Ovary (tissue), 3 donors: ENCODE results near the gene EXOG.

Experiments
- EP300 ChIP-seq: sonication (generic); formaldehyde crosslinking; IDR thresholded peaks from one replicate; pipeline ENCODE4 v1.6.1; 2017; ENCODE audit warnings: antibody characterized with exemption
- POLR2A ChIP-seq: fragments of 450-650 bp; IDR thresholded peaks from one replicate; pipeline ENCODE4 v1.6.1; 2017; ENCODE audit warnings: antibody characterized with exemption, mild to moderate bottlenecking, moderate library complexity
- TF ChIP-seq, protein P1 (sequence below), 3 donors: fragments of 450-650 bp in 2 of 3; fragments of 200-600 bp in 1 of 3; IDR thresholded peaks; one replicate each; pipeline versions ENCODE4 v1.5.1 to v1.8.0; 2016 to 2022; ENCODE audit warnings: antibody characterized with exemption in 3 of 3, mild to moderate bottlenecking in 1 of 3
- donor health status: DM: no; HTN: no; CAD: no.

DNA sequence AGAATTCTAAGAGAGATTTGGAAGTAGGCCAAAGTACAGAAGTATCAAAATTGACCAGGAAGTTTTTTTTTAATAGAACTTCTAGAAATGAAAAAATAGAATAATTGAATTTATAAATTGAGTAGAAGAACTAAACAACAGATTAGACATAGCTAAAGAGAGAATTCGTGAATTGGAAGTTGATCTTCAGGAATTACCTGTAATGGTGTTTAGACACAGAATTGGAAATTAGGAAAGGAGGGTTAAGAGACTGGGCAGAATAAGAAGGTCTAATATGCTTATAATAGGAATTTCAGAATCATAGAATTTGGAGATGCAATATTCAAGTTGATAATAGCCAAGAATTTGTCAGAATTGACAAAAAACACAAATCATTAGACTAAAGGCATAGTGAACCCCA, 26.3 kb upstream of the EXOG start:
- TF ChIP-seq POLR2A, result no peak
- TF ChIP-seq, protein P1, sequence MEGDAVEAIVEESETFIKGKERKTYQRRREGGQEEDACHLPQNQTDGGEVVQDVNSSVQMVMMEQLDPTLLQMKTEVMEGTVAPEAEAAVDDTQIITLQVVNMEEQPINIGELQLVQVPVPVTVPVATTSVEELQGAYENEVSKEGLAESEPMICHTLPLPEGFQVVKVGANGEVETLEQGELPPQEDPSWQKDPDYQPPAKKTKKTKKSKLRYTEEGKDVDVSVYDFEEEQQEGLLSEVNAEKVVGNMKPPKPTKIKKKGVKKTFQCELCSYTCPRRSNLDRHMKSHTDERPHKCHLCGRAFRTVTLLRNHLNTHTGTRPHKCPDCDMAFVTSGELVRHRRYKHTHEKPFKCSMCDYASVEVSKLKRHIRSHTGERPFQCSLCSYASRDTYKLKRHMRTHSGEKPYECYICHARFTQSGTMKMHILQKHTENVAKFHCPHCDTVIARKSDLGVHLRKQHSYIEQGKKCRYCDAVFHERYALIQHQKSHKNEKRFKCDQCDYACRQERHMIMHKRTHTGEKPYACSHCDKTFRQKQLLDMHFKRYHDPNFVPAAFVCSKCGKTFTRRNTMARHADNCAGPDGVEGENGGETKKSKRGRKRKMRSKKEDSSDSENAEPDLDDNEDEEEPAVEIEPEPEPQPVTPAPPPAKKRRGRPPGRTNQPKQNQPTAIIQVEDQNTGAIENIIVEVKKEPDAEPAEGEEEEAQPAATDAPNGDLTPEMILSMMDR (IDR thresholded peaks at IDR 0.05), result no peak
- TF ChIP-seq EP300, result no peak
